HepG2 (cell line): ENCODE measurements around the gene RSPH4A. TPM values are rescaled to one million over a fixed set of nuclear protein-coding genes. Genes with fewer than 3 reads are reported as not detected.

Source experiments
- BHLHE40 ChIP-seq: IDR thresholded peaks from 2 replicates; pipeline ENCODE4 v1.6.1; 2011; ENCODE audit warnings: low read length, improper control_type of control experiment
- BRCA1 ChIP-seq: sonication (generic); formaldehyde crosslinking; IDR thresholded peaks from 2 replicates; pipeline ENCODE4 v1.4.0; 2020; ENCODE audit warnings: missing genetic modification reagents
- HOXA3 ChIP-seq: sonication (generic); formaldehyde crosslinking; IDR thresholded peaks from 2 replicates; pipeline ENCODE4 v1.5.0; 2020; ENCODE audit warnings: missing genetic modification reagents
- KDM2A ChIP-seq: sonication (generic); formaldehyde crosslinking; IDR thresholded peaks from 2 replicates; pipeline ENCODE4 v1.4.0; 2020; ENCODE audit warnings: low read depth, missing genetic modification reagents, borderline replicate concordance
- MBD4 ChIP-seq: IDR thresholded peaks from 2 replicates; pipeline ENCODE4 v1.6.1; 2012; ENCODE audit warnings: low read length, inconsistent platforms, borderline replicate concordance
- MYC ChIP-seq: sonication (generic); formaldehyde crosslinking; IDR thresholded peaks from 2 replicates; pipeline ENCODE4 v1.9.0; 2021; ENCODE audit warnings: missing genetic modification reagents, borderline replicate concordance
- NR2F2 ChIP-seq: IDR thresholded peaks from 2 replicates; pipeline ENCODE4 v1.6.1; 2012; ENCODE audit warnings: low read depth, inconsistent platforms, borderline replicate concordance
- PITX1 ChIP-seq: sonication (generic); formaldehyde crosslinking; IDR thresholded peaks from 2 replicates; pipeline ENCODE4 v1.5.1; 2020; ENCODE audit warnings: mild to moderate bottlenecking, missing genetic modification reagents
- SMAD1 ChIP-seq: sonication (generic); formaldehyde crosslinking; IDR thresholded peaks from 2 replicates; pipeline ENCODE4 v1.4.0; 2020; ENCODE audit warnings: missing genetic modification reagents, low read depth, mild to moderate bottlenecking, borderline replicate concordance
- ZMYM4 ChIP-seq: sonication (generic); formaldehyde crosslinking; IDR thresholded peaks from 2 replicates; pipeline ENCODE4 v1.8.1; 2023; ENCODE audit warnings: mild to moderate bottlenecking, missing genetic modification reagents
- ZNF230 ChIP-seq: sonication (generic); formaldehyde crosslinking; IDR thresholded peaks from 2 replicates; pipeline ENCODE4 v1.4.0; 2020; ENCODE audit warnings: mild to moderate bottlenecking, missing genetic modification reagents
- ZNF232 ChIP-seq: sonication (generic); formaldehyde crosslinking; IDR thresholded peaks from 2 replicates; pipeline ENCODE4 v1.4.0; 2020; ENCODE audit warnings: missing genetic modification reagents, borderline replicate concordance
- ZNF335 ChIP-seq: sonication (generic); formaldehyde crosslinking; IDR thresholded peaks from 2 replicates; pipeline ENCODE4 v1.4.0; 2020; ENCODE audit warnings: missing genetic modification reagents
- ZNF816 ChIP-seq: sonication (generic); formaldehyde crosslinking; IDR thresholded peaks from 2 replicates; pipeline ENCODE4 v1.8.0; 2022; ENCODE audit warnings: missing genetic modification reagents, mild to moderate bottlenecking, borderline replicate concordance
- ZNF841 ChIP-seq: sonication (generic); formaldehyde crosslinking; IDR thresholded peaks from 2 replicates; pipeline ENCODE4 v1.8.1; 2023; ENCODE audit warnings: missing genetic modification reagents, borderline replicate concordance
- ZSCAN9 ChIP-seq: IDR thresholded peaks from 2 replicates; pipeline ENCODE4 v1.6.1; 2016; ENCODE audit warnings: borderline replicate concordance
- polyA plus RNA-seq, 8 experiments: library from polyadenylated mRNA; depleted of rRNA in 3 of 8; stranded (reverse) in 7 of 8; unstranded in 1 of 8; fragments of >200 nt; fragmentation: Illumina TruSeq in 4 of 8; extraction: Trizol in 4 of 8; gene quantifications; 2 replicates each; pipeline versions ENCODE4 v1.2.1 to v1.2.3, GENCODE V29; 2011 to 2016; ENCODE audit warnings: low read depth in 4 of 8, missing spikeins in 1 of 8, mixed read lengths in 1 of 8; ENCODE audit not compliant: insufficient read depth in 1 of 8
- total RNA-seq, 5 experiments: library from RNA; depleted of rRNA; stranded (reverse); fragments of >200 nt; fragmentation: Illumina TruSeq; extraction: Trizol; gene quantifications; 2 replicates each; pipeline ENCODE4 v1.2.3, GENCODE V29; 2016; ENCODE audit warnings: low read depth in 1 of 5
- TF ChIP-seq, protein P1 (sequence below): sonication (generic); formaldehyde crosslinking; IDR thresholded peaks from 2 replicates; pipeline ENCODE4 v1.4.0; 2020; ENCODE audit warnings: missing genetic modification reagents
- TF ChIP-seq, protein P2 (sequence below): sonication (generic); formaldehyde crosslinking; IDR thresholded peaks from 2 replicates; pipeline ENCODE4 v1.8.1; 2023; ENCODE audit warnings: missing genetic modification reagents, inconsistent platforms, borderline replicate concordance
- TF ChIP-seq, protein P3 (sequence below): sonication (generic); formaldehyde crosslinking; IDR thresholded peaks from 2 replicates; pipeline ENCODE4 v1.4.0; 2020; ENCODE audit warnings: missing genetic modification reagents; ENCODE audit errors: not compliant biosample characterization
- TF ChIP-seq, protein P4 (sequence below): fragments of 450-650 bp; IDR thresholded peaks from 2 replicates; pipeline ENCODE4 v1.6.1; 2017

Gene RSPH4A
- total and polyA plus RNA-seq, 2 of the 13 experiments (the other 11 are each of a cell fraction or from before 2014, with no cell fraction given) = 0.24 to 0.40 TPM

DNA sequence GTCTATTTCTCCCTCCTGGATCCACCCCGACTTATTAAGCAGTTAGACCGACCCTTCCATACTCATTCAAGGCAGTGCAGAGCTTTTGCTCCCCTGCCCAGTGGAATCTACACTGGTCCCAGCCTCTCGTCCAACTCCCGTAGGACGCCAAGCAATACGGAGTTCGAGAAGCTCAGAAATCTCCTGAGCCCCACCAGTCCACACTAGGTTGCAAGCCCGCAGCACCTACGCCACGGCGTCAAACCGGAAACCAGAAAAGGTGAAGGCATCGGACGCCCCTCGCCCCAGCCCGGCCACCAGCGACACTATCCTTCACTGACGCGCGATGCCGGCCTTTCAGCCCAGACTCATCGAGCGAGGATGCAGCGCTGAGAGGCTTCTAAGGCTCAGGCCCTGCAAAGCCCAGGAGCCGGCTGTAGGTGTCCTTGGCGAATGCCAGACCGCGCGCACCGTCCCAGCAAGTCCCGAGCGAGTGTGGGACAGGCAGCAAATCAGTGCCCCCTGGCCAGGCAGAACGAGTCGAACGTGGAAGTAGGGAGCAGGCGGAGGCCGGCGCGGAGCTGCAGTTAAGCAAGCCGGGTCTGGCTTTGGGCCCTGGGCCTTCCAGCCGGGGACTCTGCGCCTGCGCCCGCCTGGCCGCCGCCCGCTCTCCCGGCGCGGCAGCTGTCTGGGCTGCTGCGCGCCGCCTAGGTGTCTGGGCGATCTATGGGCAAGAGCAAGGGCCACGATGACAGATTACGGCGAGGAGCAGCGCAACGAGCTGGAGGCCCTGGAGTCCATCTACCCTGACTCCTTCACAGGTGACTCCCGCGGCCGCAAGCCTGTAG lies 45.2 kb upstream of the RSPH4A start, which contains the start of gene RWDD1 (continued):
- TF ChIP-seq, protein P1, sequence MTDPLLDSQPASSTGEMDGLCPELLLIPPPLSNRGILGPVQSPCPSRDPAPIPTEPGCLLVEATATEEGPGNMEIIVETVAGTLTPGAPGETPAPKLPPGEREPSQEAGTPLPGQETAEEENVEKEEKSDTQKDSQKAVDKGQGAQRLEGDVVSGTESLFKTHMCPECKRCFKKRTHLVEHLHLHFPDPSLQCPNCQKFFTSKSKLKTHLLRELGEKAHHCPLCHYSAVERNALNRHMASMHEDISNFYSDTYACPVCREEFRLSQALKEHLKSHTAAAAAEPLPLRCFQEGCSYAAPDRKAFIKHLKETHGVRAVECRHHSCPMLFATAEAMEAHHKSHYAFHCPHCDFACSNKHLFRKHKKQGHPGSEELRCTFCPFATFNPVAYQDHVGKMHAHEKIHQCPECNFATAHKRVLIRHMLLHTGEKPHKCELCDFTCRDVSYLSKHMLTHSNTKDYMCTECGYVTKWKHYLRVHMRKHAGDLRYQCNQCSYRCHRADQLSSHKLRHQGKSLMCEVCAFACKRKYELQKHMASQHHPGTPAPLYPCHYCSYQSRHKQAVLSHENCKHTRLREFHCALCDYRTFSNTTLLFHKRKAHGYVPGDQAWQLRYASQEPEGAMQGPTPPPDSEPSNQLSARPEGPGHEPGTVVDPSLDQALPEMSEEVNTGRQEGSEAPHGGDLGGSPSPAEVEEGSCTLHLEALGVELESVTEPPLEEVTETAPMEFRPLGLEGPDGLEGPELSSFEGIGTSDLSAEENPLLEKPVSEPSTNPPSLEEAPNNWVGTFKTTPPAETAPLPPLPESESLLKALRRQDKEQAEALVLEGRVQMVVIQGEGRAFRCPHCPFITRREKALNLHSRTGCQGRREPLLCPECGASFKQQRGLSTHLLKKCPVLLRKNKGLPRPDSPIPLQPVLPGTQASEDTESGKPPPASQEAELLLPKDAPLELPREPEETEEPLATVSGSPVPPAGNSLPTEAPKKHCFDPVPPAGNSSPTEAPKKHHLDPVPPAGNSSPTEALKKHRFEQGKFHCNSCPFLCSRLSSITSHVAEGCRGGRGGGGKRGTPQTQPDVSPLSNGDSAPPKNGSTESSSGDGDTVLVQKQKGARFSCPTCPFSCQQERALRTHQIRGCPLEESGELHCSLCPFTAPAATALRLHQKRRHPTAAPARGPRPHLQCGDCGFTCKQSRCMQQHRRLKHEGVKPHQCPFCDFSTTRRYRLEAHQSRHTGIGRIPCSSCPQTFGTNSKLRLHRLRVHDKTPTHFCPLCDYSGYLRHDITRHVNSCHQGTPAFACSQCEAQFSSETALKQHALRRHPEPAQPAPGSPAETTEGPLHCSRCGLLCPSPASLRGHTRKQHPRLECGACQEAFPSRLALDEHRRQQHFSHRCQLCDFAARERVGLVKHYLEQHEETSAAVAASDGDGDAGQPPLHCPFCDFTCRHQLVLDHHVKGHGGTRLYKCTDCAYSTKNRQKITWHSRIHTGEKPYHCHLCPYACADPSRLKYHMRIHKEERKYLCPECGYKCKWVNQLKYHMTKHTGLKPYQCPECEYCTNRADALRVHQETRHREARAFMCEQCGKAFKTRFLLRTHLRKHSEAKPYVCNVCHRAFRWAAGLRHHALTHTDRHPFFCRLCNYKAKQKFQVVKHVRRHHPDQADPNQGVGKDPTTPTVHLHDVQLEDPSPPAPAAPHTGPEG (CRISPR knock-in tag) = peak; percentile 93
- TF ChIP-seq MBD4 = no peak
- peak; percentile 70 for TF ChIP-seq BRCA1 (CRISPR knock-in tag)
- TF ChIP-seq, protein P2, sequence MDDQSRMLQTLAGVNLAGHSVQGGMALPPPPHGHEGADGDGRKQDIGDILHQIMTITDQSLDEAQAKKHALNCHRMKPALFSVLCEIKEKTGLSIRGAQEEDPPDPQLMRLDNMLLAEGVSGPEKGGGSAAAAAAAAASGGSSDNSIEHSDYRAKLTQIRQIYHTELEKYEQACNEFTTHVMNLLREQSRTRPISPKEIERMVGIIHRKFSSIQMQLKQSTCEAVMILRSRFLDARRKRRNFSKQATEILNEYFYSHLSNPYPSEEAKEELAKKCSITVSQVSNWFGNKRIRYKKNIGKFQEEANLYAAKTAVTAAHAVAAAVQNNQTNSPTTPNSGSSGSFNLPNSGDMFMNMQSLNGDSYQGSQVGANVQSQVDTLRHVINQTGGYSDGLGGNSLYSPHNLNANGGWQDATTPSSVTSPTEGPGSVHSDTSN (CRISPR knock-in tag) = peak; percentile 50; the same call in 1 of the 2 replicates
- peak; percentile 96 for TF ChIP-seq ZMYM4
- TF ChIP-seq BHLHE40 = no peak; the same call in none of the 2 replicates
- TF ChIP-seq ZNF816 = no peak; the same call in 1 of the 2 replicates
- no peak for TF ChIP-seq NR2F2
- TF ChIP-seq HOXA3 (CRISPR knock-in tag) = peak; percentile 91
- TF ChIP-seq, protein P3, sequence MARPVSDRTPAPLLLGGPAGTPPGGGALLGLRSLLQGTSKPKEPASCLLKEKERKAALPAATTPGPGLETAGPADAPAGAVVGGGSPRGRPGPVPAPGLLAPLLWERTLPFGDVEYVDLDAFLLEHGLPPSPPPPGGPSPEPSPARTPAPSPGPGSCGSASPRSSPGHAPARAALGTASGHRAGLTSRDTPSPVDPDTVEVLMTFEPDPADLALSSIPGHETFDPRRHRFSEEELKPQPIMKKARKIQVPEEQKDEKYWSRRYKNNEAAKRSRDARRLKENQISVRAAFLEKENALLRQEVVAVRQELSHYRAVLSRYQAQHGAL (CRISPR knock-in tag) = peak; percentile 59
- TF ChIP-seq MYC = peak; percentile 95
- TF ChIP-seq ZNF230 = peak; percentile 99
- peak; percentile 100 for TF ChIP-seq ZNF335 (CRISPR knock-in tag)
- no peak for TF ChIP-seq ZNF841 (CRISPR knock-in tag)
- TF ChIP-seq PITX1 = peak; percentile 95
- TF ChIP-seq KDM2A (CRISPR knock-in tag) = peak; percentile 99
- TF ChIP-seq, protein P4, sequence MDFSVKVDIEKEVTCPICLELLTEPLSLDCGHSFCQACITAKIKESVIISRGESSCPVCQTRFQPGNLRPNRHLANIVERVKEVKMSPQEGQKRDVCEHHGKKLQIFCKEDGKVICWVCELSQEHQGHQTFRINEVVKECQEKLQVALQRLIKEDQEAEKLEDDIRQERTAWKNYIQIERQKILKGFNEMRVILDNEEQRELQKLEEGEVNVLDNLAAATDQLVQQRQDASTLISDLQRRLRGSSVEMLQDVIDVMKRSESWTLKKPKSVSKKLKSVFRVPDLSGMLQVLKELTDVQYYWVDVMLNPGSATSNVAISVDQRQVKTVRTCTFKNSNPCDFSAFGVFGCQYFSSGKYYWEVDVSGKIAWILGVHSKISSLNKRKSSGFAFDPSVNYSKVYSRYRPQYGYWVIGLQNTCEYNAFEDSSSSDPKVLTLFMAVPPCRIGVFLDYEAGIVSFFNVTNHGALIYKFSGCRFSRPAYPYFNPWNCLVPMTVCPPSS = no peak
- peak; percentile 99 for TF ChIP-seq SMAD1
- peak; percentile 35; the same call in 1 of the 2 replicates for TF ChIP-seq ZSCAN9 (CRISPR knock-in tag)
- TF ChIP-seq ZNF232 (CRISPR knock-in tag) = peak; percentile 35; the same call in 1 of the 2 replicates
